ENCODE measurements around the gene EHBP1.

The EHBP1 gene

DNA sequence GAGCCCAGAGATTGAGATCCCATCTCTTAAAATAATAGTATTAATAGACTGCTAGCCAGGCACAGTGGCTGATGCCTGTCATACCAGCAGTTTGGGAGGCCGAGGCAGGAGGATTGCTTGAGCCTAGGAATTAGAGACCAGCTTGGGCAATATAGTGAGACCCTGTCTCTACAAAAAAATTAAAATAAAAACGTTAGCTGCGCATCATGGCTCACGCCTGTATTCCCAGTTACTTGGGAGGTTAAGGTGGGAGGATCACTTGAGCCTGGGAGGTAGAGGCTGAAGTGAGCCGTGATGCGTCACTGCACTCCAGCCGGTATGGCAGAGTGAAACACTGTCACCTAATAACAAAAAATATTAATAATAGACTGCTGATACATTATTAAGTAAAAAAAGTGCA, 178.1 kb downstream of the EHBP1 start:
- H3K36me3 ChIP-seq (ENCODE audit: insufficient read depth, insufficient read length, low read length): no peaks in the 10 kb centered on the region
- TF ChIP-seq YY1 (IDR thresholded peaks at IDR 0.05; ENCODE audit: insufficient read depth, insufficient read length): no peak
- no peak for TF ChIP-seq ZNF274 (IDR thresholded peaks at IDR 0.05; ENCODE audit: low read depth, low read length)
- TF ChIP-seq SUZ12 (IDR thresholded peaks at IDR 0.05; ENCODE audit: extremely low read depth, insufficient read depth, insufficient read length): no peak

DNA sequence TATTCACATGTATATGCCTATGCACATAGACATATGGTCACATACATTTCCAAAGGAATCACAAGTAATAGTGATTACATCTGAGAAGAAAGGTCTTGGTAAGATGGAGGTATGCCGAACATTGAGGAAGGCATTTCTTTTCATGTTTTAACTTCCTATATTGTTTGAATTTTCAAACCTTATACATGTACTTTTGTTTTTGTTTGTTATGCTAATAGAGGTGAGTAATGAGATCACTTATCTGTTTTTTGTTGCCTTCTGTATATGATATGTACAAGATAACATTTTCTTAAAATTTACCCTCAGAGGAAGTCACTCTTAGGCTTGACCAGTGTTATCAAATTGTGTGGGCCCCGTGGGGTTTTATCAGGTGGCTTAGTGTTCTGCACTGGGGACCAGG, 178.6 kb downstream of the EHBP1 start:
- Histone ChIP-seq H3K9ac (ENCODE audit: insufficient read length, low read depth) (no peak overlapping the region), H3K9me3 (ENCODE audit: insufficient read depth, low read length) (no peaks in the 10 kb centered on the region), H3K4me3 (ENCODE audit: insufficient read length, low read depth) (no peak overlapping the region), H3K36me3 (ENCODE audit: insufficient read depth, insufficient read length, low read length) (no peaks in the 10 kb centered on the region), H3K4me1 (ENCODE audit: insufficient read depth, insufficient read length) (no peaks in the 10 kb centered on the region), H3K27me3 (ENCODE audit: insufficient read depth, insufficient read length) (no peaks in the 10 kb centered on the region)
- TF ChIP-seq YY1 (IDR thresholded peaks at IDR 0.05; ENCODE audit: insufficient read depth, insufficient read length) (no peak), SUZ12 (IDR thresholded peaks at IDR 0.05; ENCODE audit: extremely low read depth, insufficient read depth, insufficient read length) (no peak), ZNF274 (IDR thresholded peaks at IDR 0.05; ENCODE audit: low read depth, low read length) (no peak)
- no peak for DNase-seq (ENCODE audit: low read depth, low spot score)

More for the DNA sequence above, 178.1 kb downstream of the EHBP1 start:
- Histone ChIP-seq H3K4me1 (ENCODE audit: insufficient read depth, insufficient read length) (no peaks in the 10 kb centered on the region), H3K9me3 (ENCODE audit: insufficient read depth, low read length) (no peaks in the 10 kb centered on the region), H3K27me3 (ENCODE audit: insufficient read depth, insufficient read length) (no peaks in the 10 kb centered on the region), H3K4me3 (ENCODE audit: insufficient read length, low read depth) (no peak overlapping the region), H3K9ac (ENCODE audit: insufficient read length, low read depth) (no peak overlapping the region)
- no peak for DNase-seq (ENCODE audit: low read depth, low spot score)

DNA sequence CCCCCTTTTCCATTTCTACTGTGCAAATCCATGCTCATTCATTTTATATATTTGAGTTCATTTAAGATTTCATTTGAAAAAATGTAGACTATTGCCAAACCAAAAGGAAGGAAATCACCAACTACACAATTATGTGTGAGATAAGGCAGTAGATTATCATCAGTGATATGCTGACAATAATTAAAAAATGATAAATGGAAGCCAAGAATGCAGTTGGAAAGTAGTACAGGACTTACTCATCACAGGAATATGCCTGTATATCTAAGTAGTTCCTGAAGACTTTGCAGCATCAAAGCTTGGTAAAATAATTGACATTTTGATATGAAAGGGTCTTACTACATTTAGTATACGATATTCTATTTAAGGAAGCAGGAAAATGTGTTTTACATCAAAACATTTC, 179.0 kb downstream of the EHBP1 start:
- H3K4me3 ChIP-seq (ENCODE audit: insufficient read length, low read depth): no peak overlapping the region
- DNase-seq (ENCODE audit: low read depth, low spot score): no peak
- no peak overlapping the region for H3K9ac ChIP-seq (ENCODE audit: insufficient read length, low read depth)
- H3K27me3 ChIP-seq (ENCODE audit: insufficient read depth, insufficient read length): no peaks in the 10 kb centered on the region
- H3K36me3 ChIP-seq (ENCODE audit: insufficient read depth, insufficient read length, low read length): no peaks in the 10 kb centered on the region
- H3K9me3 ChIP-seq (ENCODE audit: insufficient read depth, low read length): no peaks in the 10 kb centered on the region
- H3K4me1 ChIP-seq (ENCODE audit: insufficient read depth, insufficient read length): no peaks in the 10 kb centered on the region
- no peak for TF ChIP-seq YY1 (IDR thresholded peaks at IDR 0.05; ENCODE audit: insufficient read depth, insufficient read length)
- TF ChIP-seq ZNF274 (IDR thresholded peaks at IDR 0.05; ENCODE audit: low read depth, low read length): no peak
- TF ChIP-seq SUZ12 (IDR thresholded peaks at IDR 0.05; ENCODE audit: extremely low read depth, insufficient read depth, insufficient read length): no peak

DNA sequence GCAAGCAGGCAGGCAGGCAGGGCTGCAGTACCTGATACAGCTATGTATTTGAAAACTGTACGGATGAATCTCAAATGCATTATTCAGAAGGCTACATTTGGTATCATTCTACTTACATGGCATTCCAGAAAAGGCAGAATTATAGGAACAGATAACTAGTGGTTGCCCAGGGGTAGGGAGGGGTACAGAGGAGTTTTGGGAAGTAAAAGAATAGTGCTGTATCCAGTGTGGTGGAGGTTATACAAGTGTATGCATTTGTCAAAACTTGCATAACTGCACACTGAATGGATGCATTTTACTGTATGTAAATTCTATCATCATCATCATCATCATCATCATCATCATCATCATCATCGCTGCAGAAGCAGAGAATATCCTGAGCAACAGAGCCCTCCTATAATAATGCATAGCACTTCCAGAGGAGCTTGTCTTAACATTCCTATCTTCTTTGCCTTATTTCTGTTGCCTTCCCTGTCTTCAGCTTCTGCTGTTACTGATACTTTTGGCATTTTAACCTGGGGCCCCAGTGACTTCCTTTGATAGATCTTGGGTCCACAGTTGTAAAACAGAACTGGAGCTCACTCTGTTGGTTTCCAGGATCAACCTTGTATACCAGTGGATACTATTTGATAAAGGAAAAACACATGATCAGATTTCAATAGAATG, 189.6 kb downstream of the EHBP1 start:
- Histone ChIP-seq H3K9me3 (ENCODE audit: insufficient read depth, low read length) (no peaks in the 10 kb centered on the region), H3K36me3 (ENCODE audit: insufficient read depth, insufficient read length, low read length) (no peaks in the 10 kb centered on the region), H3K9ac (ENCODE audit: insufficient read length, low read depth) (no peak overlapping the region), H3K4me3 (ENCODE audit: insufficient read length, low read depth) (no peak overlapping the region), H3K4me1 (ENCODE audit: insufficient read depth, insufficient read length) (no peaks in the 10 kb centered on the region), H3K27me3 (ENCODE audit: insufficient read depth, insufficient read length) (no peaks in the 10 kb centered on the region)
- DNase-seq (ENCODE audit: low read depth, low spot score): no peak
- no peak for TF ChIP-seq YY1 (IDR thresholded peaks at IDR 0.05; ENCODE audit: insufficient read depth, insufficient read length)
- TF ChIP-seq SUZ12 (IDR thresholded peaks at IDR 0.05; ENCODE audit: extremely low read depth, insufficient read depth, insufficient read length): no peak
- no peak for TF ChIP-seq ZNF274 (IDR thresholded peaks at IDR 0.05; ENCODE audit: low read depth, low read length)

DNA sequence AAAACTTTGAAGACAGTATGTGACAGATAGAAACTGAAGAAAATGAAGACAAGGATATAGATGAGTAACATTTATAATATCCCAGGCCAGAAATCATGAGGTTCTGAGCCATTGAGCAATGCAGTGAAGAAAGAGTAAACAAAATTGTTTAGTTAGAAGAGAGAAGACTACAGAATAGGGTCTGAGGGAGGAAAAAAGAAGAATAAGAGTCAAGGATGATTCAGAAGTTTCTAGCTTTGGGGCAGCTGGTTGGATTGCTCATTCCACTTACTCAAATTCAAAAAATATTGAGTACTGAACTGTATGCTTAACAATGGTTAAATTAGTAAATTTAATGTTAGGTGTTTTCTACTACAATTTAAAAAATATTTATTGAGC, 190.1 kb downstream of the EHBP1 start:
- Histone ChIP-seq H3K36me3 (ENCODE audit: insufficient read depth, insufficient read length, low read length) (no peaks in the 10 kb centered on the region), H3K9ac (ENCODE audit: insufficient read length, low read depth) (no peak overlapping the region), H3K9me3 (ENCODE audit: insufficient read depth, low read length) (no peaks in the 10 kb centered on the region), H3K4me3 (ENCODE audit: insufficient read length, low read depth) (no peak overlapping the region), H3K27me3 (ENCODE audit: insufficient read depth, insufficient read length) (no peaks in the 10 kb centered on the region), H3K4me1 (ENCODE audit: insufficient read depth, insufficient read length) (no peaks in the 10 kb centered on the region)
- DNase-seq (ENCODE audit: low read depth, low spot score): no peak
- TF ChIP-seq SUZ12 (IDR thresholded peaks at IDR 0.05; ENCODE audit: extremely low read depth, insufficient read depth, insufficient read length): no peak
- TF ChIP-seq YY1 (IDR thresholded peaks at IDR 0.05; ENCODE audit: insufficient read depth, insufficient read length): no peak

DNA sequence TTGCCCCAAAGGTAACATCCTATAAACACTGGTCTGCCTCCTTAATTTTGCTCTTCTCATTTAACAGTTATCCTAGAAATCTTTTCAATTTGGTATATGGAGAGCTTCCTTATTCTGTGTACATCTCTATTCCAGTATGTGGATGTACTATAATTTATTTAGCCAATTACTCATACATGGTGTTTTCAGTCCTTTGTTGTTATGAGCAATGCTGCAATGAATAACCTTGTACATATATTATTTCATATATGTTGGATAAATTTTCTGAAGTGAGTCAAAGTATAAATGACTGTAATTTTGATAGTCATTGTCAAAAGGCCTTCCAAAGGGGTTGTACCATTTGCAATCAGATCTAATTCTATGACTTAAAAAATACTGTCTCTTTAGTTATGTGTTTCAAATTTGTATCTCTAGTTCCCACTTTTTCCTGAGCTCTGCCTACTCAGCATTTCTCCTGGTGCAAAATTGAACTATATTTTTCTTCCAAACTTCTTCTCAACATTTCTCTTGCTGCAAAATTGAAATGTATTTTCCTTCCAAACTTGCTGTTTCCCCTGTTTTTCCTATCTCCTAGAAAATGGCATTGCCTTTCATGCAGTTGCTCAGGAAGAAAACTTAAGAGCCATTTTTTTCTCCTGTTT, 191.8 kb downstream of the EHBP1 start:
- TF ChIP-seq ZNF274 (IDR thresholded peaks at IDR 0.05; ENCODE audit: low read depth, low read length) (no peak), YY1 (IDR thresholded peaks at IDR 0.05; ENCODE audit: insufficient read depth, insufficient read length) (no peak), SUZ12 (IDR thresholded peaks at IDR 0.05; ENCODE audit: extremely low read depth, insufficient read depth, insufficient read length) (no peak)
- no peaks in the 10 kb centered on the region for H3K36me3 ChIP-seq (ENCODE audit: insufficient read depth, insufficient read length, low read length)
- no peak for DNase-seq (ENCODE audit: low read depth, low spot score)
- no peaks in the 10 kb centered on the region for H3K27me3 ChIP-seq (ENCODE audit: insufficient read depth, insufficient read length)
- no peaks in the 10 kb centered on the region for H3K9me3 ChIP-seq (ENCODE audit: insufficient read depth, low read length)
- H3K4me1 ChIP-seq (ENCODE audit: insufficient read depth, insufficient read length): no peaks in the 10 kb centered on the region
- H3K9ac ChIP-seq (ENCODE audit: insufficient read length, low read depth): no peak overlapping the region
- no peak overlapping the region for H3K4me3 ChIP-seq (ENCODE audit: insufficient read length, low read depth)

DNA sequence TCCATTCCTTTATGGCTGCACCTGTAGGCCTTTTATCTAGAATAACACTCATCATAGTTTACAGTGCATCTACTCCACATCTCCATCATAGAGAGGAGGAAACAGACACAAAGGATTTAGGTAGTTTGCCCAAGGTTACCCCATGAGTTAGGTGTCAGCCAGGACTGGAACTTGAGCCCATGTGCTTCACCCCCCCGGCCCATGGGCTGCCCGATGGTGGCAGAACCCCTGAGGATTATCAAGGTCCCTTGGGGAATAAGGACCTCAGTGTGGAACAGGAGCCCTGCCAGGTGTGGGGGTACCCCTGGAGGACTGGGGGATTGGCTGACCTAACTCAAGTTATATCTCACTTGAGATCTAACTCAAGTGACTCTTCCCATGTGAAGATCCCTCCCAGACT, 198.8 kb downstream of the EHBP1 start:
- Histone ChIP-seq H3K4me3 (ENCODE audit: insufficient read length, low read depth) (no peak overlapping the region), H3K36me3 (ENCODE audit: insufficient read depth, insufficient read length, low read length) (no peaks in the 10 kb centered on the region), H3K4me1 (ENCODE audit: insufficient read depth, insufficient read length) (no peaks in the 10 kb centered on the region), H3K27me3 (ENCODE audit: insufficient read depth, insufficient read length) (no peaks in the 10 kb centered on the region), H3K9ac (ENCODE audit: insufficient read length, low read depth) (no peak overlapping the region), H3K9me3 (ENCODE audit: insufficient read depth, low read length) (no peaks in the 10 kb centered on the region)
- DNase-seq (ENCODE audit: low read depth, low spot score): no peak
- TF ChIP-seq ZNF274 (IDR thresholded peaks at IDR 0.05; ENCODE audit: low read depth, low read length) (no peak), YY1 (IDR thresholded peaks at IDR 0.05; ENCODE audit: insufficient read depth, insufficient read length) (no peak), SUZ12 (IDR thresholded peaks at IDR 0.05; ENCODE audit: extremely low read depth, insufficient read depth, insufficient read length) (no peak)
